Activated CD4-positive, alpha-beta T cell treated with anti-CD3 and anti-CD28 coated beads for 36 hours (primary cell): Measurements from ENCODE around the gene SLC25A21. TPM values are rescaled to one million over a fixed set of nuclear protein-coding genes. Genes with fewer than 3 reads are reported as not detected.

Experiments used
- ATAC-seq: fragments of 200-7000 bp; cut with Tn5 transposase; one replicate; pipeline ENCODE4 v1.10.0; 2021; ENCODE audit warnings: mild to moderate bottlenecking, moderate library complexity
- CTCF ChIA-PET: fragments of 350-600 bp; sonication (Branson Sonifier 250); formaldehyde crosslinking; loops from one replicate; lab custom pipeline; 2021; ENCODE audit warnings: antibody characterized with exemption; lab: Charles Lee
- POLR2A ChIA-PET: fragments of 350-600 bp; sonication (Branson Sonifier 250); formaldehyde crosslinking; loops from one replicate; lab custom pipeline; 2021; ENCODE audit warnings: antibody characterized with exemption, inconsistent platforms; lab: Charles Lee
- DNase-seq: peaks from one replicate; pipeline ENCODE4 v3.0.0-alpha.2; 2020
- H3K27ac Mint-ChIP-seq: one replicate; pipeline ENCODE4 v1.8.0; 2021; ENCODE audit warnings: mixed read lengths
- H3K27me3 Mint-ChIP-seq: one replicate; pipeline ENCODE4 v1.8.0; 2021; ENCODE audit warnings: mixed read lengths
- H3K36me3 Mint-ChIP-seq: one replicate; pipeline ENCODE4 v1.8.0; 2021; ENCODE audit warnings: low read depth, mixed read lengths
- H3K4me1 Mint-ChIP-seq: one replicate; pipeline ENCODE4 v1.8.0; 2021; ENCODE audit warnings: mixed read lengths
- H3K4me3 Mint-ChIP-seq: one replicate; pipeline ENCODE4 v1.8.0; 2021; ENCODE audit warnings: mild to moderate bottlenecking, moderate library complexity, mixed read lengths
- H3K9me3 Mint-ChIP-seq: one replicate; pipeline ENCODE4 v1.8.0; 2021; ENCODE audit warnings: low read depth, mixed read lengths
- intact Hi-C, 2 experiments: fragments of 100-400 bp; cut with DNase I in 1 of 2; cut with micrococcal nuclease in 1 of 2; formaldehyde crosslinking; loops; one replicate each; pipeline versions ENCODE4 v1.14.2 to v1.15.1; 2022 to 2024; cut with DNase I, micrococcal nuclease
- total RNA-seq, 2 experiments: library from RNA; stranded (reverse); gene quantifications; one replicate each; pipeline ENCODE4 v1.2.3, GENCODE V29; 2021

The SLC25A21 gene
- total RNA-seq, 2 experiments from 2014 or later, result not detected

DNA sequence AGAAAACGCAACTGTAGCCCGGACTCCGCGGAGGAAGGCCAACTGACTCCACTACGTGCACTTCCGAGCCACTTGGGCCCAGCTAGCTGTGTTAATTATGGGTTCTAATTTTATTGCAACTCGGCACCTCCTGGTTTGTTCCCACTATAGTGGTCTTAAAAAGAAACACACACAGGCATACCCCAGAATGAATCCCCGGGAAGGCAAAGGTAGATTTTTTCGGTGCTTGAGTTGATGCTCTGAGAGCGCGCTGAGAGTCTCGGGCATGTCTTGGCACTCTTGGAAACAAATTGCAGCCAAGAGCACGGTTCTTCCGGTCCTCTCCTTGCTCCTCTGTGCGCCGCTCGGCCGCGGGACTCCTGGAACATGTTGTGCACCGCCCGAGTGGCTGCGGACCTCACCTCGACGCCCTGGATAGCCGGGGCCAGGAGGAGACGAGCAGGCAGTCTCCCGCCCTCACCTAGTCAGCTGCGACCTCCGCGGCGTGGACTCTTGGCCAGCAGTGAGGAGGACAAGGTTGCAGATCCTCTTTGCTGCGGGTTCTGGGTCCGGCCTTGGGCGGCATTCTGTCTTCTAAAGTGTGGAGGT is 517.5 kb downstream of the SLC25A21 start:
- Mint-ChIP-seq H3K4me1 (peaks cover 23% of the 10 kb centered on the region), H3K9me3 (no peaks in the 10 kb centered on the region), H3K27ac (no peak overlapping the region), H3K36me3 (no peaks in the 10 kb centered on the region), H3K4me3 (no peak overlapping the region), H3K27me3 (peaks cover 75% of the 10 kb centered on the region)
- peak; percentile 7 for DNase-seq
- ChIA-PET POLR2A (no interaction called here), CTCF (interaction anchor here (1.0 kb wide), 1 partner anchor 67 kb away, joined by 5 read pairs; no protein-coding TSS in a partner anchor)
- no peak for ATAC-seq
- intact Hi-C loops, result loop anchor here in 1 of 2 experiments (1.0 to 5.0 kb wide), 2 partner anchors 131 to 287 kb away; no protein-coding TSS in a partner anchor

GRCh38 chr14:36653962-36654793 is 518.2 kb downstream of the SLC25A21 start:
- H3K27me3 Mint-ChIP-seq, result peaks cover 73% of the 10 kb centered on the region
- intact Hi-C loops, result no loop called here
- ATAC-seq, result no peak
- H3K9me3 Mint-ChIP-seq, result no peaks in the 10 kb centered on the region
- DNase-seq, result no peak
- POLR2A ChIA-PET, result no interaction called here
- no peaks in the 10 kb centered on the region for H3K36me3 Mint-ChIP-seq
- H3K4me1 Mint-ChIP-seq, result peaks cover 22% of the 10 kb centered on the region
- H3K27ac Mint-ChIP-seq, result no peak overlapping the region
- H3K4me3 Mint-ChIP-seq, result no peak overlapping the region
- CTCF ChIA-PET, result no interaction called here

DNA sequence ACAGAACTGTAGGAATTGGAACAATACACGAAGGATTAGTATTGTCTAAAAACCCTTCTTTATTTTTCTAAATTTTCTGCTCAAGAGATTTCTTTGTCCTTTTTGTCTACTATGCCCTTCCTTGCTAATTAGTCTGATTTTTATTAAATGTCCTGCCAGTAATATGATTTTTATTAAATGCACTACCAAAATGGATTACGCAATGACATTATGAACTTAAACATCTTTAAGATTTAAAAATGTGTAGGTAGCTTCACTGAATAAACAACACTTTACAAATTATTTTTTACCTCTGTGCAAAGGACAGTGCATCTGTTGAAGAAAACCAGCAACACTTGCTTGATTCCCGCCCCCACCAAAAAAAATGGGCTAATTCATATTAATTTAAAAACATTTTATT is 519.0 kb downstream of the SLC25A21 start:
- DNase-seq, result no peak
- ChIA-PET CTCF (no interaction called here), POLR2A (no interaction called here)
- Mint-ChIP-seq H3K9me3 (no peaks in the 10 kb centered on the region), H3K4me1 (peaks cover 19% of the 10 kb centered on the region), H3K27ac (no peak overlapping the region), H3K4me3 (no peak overlapping the region), H3K36me3 (no peaks in the 10 kb centered on the region), H3K27me3 (peaks cover 73% of the 10 kb centered on the region)
- no peak for ATAC-seq
- intact Hi-C loops, result no loop called here

- Mint-ChIP-seq H3K27ac (no peak overlapping the region), H3K36me3 (no peaks in the 10 kb centered on the region), H3K9me3 (no peaks in the 10 kb centered on the region), H3K27me3 (peaks cover 75% of the 10 kb centered on the region), H3K4me1 (peaks cover 19% of the 10 kb centered on the region), H3K4me3 (no peak overlapping the region)
- no peak for DNase-seq
- ChIA-PET CTCF (no interaction called here), POLR2A (no interaction called here)
- ATAC-seq, result no peak
- intact Hi-C loops, result no loop called here
Measured at GRCh38 chr14:36652542-36653201, 519.7 kb downstream of the SLC25A21 start.

- H3K9me3 Mint-ChIP-seq, result no peaks in the 10 kb centered on the region
- ATAC-seq (no peak), DNase-seq (no peak)
- no peaks in the 10 kb centered on the region for H3K36me3 Mint-ChIP-seq
- ChIA-PET CTCF (interaction anchor here (0.6 to 1.2 kb wide), 4 partner anchors 10 to 650 kb away, joined by 3 to 4 read pairs (median 3); no protein-coding TSS in a partner anchor), POLR2A (no interaction called here)
- peaks cover 63% of the 10 kb centered on the region for H3K27me3 Mint-ChIP-seq
- no peak overlapping the region for H3K27ac Mint-ChIP-seq
- H3K4me1 Mint-ChIP-seq, result peaks cover 4% of the 10 kb centered on the region
- no peak overlapping the region for H3K4me3 Mint-ChIP-seq
- intact Hi-C loops, result loop anchor here in 1 of 2 experiments (5.0 kb wide), 1 partner anchor 63 kb away; no protein-coding TSS in a partner anchor
Measured at GRCh38 chr14:36649872-36650650, 522.3 kb downstream of the SLC25A21 start.

DNA sequence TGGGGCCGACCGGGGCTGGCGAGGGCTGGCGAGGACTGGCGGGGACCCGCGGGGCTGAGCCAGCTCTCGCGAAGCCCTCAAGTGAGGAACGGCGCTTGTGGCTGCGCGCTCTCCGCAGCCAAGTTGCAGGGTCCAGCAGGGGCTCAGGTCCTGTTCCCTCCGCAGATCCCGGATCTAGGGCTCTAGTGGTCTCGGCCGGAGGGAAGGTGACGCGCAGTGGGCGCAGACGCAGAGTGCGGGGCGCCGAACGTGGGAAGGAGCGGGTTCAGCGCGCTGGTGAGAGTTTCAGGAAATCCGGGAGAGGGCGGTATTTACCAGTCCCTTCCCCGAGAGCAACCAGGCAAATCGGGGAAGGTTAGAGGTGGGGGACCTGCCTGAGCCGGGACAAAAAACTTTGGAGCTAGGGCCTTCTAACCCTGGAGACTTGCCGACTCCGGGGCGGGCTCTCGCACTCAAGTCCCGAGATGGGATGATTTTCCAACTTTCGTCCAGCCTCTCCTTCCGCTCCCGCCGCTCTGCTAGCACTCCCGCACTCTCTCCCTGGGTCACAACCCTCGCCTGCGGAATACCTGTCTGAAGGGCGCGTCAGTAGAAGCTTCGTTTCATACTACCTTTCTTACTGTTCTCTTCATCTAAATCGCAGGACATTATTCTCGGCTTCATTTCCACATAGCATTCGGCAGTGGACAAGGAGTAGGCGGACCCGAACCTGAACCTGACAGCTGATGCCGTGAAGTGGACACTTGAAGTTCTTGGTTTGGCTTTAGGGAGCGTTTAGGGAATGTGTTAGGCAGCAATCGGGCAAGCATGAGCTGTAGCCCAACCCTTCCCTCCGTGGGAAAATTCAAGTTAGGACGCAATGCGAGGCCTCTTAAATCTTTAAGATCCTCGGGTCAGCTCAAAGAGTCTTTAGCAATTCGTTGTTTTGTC is 524.3 kb downstream of the SLC25A21 start:
- Mint-ChIP-seq H3K4me3 (no peak overlapping the region), H3K4me1 (no peaks in the 10 kb centered on the region), H3K9me3 (no peaks in the 10 kb centered on the region), H3K27ac (no peak overlapping the region), H3K27me3 (peaks cover 50% of the 10 kb centered on the region), H3K36me3 (no peaks in the 10 kb centered on the region)
- intact Hi-C loops, result loop anchor here in 1 of 2 experiments (1.0 to 5.0 kb wide), 2 partner anchors 61 to 294 kb away; no protein-coding TSS in a partner anchor
- ATAC-seq (no peak), DNase-seq (peak; percentile 19)
- ChIA-PET POLR2A (interaction anchor here (0.7 kb wide), 1 partner anchor 74 kb away, joined by 3 read pairs; no protein-coding TSS in a partner anchor), CTCF (interaction anchor here (0.6 to 1.5 kb wide), 2 partner anchors 59 to 100 kb away, joined by 3 read pairs; no protein-coding TSS in a partner anchor)

GRCh38 chr14:36647417-36647823 is 525.0 kb downstream of the SLC25A21 start:
- H3K27ac Mint-ChIP-seq, result no peak overlapping the region
- intact Hi-C loops, result loop anchor here in 1 of 2 experiments (5.0 kb wide), 1 partner anchor 60 kb away; no protein-coding TSS in a partner anchor
- no peak for ATAC-seq
- peaks cover 45% of the 10 kb centered on the region for H3K27me3 Mint-ChIP-seq
- H3K9me3 Mint-ChIP-seq, result no peaks in the 10 kb centered on the region
- ChIA-PET POLR2A (interaction anchor here (0.7 kb wide), 1 partner anchor 73 kb away, joined by 3 read pairs; no protein-coding TSS in a partner anchor), CTCF (interaction anchor here (1.5 kb wide), 1 partner anchor 58 kb away, joined by 3 read pairs; no protein-coding TSS in a partner anchor)
- no peaks in the 10 kb centered on the region for H3K36me3 Mint-ChIP-seq
- no peak overlapping the region for H3K4me3 Mint-ChIP-seq
- H3K4me1 Mint-ChIP-seq, result no peaks in the 10 kb centered on the region
- no peak for DNase-seq

DNA sequence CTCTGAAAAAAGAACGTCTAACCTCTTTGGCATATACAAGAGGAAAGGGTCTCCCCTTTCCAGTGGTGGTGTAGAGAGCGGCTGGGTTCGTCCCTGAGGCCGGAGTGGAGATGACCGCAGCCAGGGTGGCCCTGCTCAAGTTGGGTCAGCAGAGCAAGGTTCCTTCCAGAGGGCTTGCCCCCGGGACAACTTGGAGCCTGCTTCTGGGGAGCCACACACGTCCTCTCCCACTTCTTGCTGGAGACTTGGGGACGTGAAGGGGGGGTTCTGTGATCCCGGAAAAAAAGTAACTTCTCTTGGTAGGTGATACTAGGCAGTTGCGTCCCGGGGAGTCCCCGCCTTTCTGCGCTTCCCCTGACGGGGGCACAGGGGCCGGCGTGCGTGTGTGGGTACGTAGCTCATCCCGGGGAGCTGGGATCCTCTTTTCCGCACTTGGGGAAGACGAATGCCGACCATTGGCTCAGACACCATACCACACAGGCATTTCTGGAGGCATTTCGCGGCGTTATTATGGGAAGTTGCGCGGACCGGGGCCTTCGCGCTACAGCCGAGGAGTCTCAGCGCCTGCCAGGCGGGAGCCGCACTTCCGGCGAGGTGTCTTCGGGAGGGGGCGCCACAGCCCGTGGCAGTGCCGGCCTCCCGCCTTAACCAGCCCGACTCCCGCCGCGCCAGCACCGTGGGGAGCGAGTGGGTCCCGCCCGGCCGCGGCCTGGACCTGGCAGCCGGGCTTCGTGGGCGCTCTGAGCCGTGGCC is 525.6 kb downstream of the SLC25A21 start:
- peaks cover 46% of the 10 kb centered on the region for H3K27me3 Mint-ChIP-seq
- intact Hi-C loops, result loop anchor here in 1 of 2 experiments (5.0 kb wide), 1 partner anchor 60 kb away; no protein-coding TSS in a partner anchor
- no peak for ATAC-seq
- ChIA-PET CTCF (interaction anchor here (0.6 kb wide), 1 partner anchor 121 kb away, joined by 3 read pairs; no protein-coding TSS in a partner anchor), POLR2A (no interaction called here)
- no peaks in the 10 kb centered on the region for H3K4me1 Mint-ChIP-seq
- no peak overlapping the region for H3K27ac Mint-ChIP-seq
- H3K4me3 Mint-ChIP-seq, result no peak overlapping the region
- peak; percentile 9 for DNase-seq
- H3K9me3 Mint-ChIP-seq, result no peaks in the 10 kb centered on the region
- H3K36me3 Mint-ChIP-seq, result no peaks in the 10 kb centered on the region

- H3K36me3 Mint-ChIP-seq, result no peaks in the 10 kb centered on the region
- POLR2A ChIA-PET, result no interaction called here
Measured at GRCh38 chr14:36633580-36633979, 538.8 kb downstream of the SLC25A21 start.

More at GRCh38 chr14:36633580-36633979, 538.8 kb downstream of the SLC25A21 start:
- DNase-seq (no peak), ATAC-seq (no peak)
- Mint-ChIP-seq H3K4me1 (no peaks in the 10 kb centered on the region), H3K27me3 (peaks cover 8% of the 10 kb centered on the region), H3K4me3 (no peak overlapping the region), H3K27ac (no peak overlapping the region), H3K9me3 (peaks cover 1% of the 10 kb centered on the region)
- intact Hi-C loops, result no loop called here
- CTCF ChIA-PET, result interaction anchor here (0.6 to 0.9 kb wide), 2 partner anchors 8 to 730 kb away, joined by 3 read pairs; no protein-coding TSS in a partner anchor
